ENCODE measurements around the gene POLR1H.

The POLR1H gene

DNA sequence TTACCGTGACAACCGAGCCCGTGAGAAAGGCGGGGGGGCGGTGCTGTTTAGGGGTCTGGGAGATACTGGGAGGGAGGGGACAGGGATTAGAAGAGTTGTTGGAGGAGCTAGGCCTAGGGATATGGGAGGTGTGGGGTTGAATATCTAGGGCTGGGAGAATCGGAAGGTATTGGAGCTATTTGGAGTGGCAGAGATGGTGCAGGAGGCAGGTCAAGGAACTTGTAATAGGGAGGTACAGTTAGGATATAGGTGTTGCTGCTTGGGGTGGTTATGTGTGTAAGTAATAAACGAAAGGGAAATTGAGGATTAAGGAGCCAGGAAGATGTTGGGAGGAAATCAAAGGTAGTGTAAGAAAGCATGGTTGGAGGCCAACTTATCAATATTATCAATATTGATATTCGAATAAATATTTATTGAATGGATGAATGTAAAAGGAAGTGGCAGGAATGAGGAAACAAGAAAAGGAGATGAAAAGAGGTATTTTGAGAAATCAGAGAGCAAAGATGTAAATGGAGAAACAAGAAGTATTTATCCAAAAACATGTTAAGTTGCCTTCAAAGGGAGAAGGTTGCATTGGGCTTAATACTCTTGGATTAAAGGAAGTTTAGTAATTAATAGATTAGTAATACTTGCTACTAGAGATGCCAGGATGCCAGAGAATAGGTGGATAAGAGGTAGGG, 6.5 kb downstream of the POLR1H start:
- peak overlapping the region; percentile 93 for H3K4me3 ChIP-seq (ENCODE audit: control insufficient read depth, low read depth, low read length)
- no peak for DNase-seq (ENCODE audit: low read depth)
- TF ChIP-seq, protein P1, sequence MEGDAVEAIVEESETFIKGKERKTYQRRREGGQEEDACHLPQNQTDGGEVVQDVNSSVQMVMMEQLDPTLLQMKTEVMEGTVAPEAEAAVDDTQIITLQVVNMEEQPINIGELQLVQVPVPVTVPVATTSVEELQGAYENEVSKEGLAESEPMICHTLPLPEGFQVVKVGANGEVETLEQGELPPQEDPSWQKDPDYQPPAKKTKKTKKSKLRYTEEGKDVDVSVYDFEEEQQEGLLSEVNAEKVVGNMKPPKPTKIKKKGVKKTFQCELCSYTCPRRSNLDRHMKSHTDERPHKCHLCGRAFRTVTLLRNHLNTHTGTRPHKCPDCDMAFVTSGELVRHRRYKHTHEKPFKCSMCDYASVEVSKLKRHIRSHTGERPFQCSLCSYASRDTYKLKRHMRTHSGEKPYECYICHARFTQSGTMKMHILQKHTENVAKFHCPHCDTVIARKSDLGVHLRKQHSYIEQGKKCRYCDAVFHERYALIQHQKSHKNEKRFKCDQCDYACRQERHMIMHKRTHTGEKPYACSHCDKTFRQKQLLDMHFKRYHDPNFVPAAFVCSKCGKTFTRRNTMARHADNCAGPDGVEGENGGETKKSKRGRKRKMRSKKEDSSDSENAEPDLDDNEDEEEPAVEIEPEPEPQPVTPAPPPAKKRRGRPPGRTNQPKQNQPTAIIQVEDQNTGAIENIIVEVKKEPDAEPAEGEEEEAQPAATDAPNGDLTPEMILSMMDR (conservative IDR thresholded peaks at IDR 0.05; ENCODE audit: control insufficient read depth, insufficient read depth, low read depth, low read length): no peak

GRCh38 chr6:30071081-30071818, 10.2 kb downstream of the POLR1H start:
- peak; percentile 47 for DNase-seq (ENCODE audit: low read depth)
- TF ChIP-seq, protein P1 (conservative IDR thresholded peaks at IDR 0.05; ENCODE audit: control insufficient read depth, insufficient read depth, low read depth, low read length): no peak
- H3K4me3 ChIP-seq (ENCODE audit: control insufficient read depth, low read depth, low read length): no peak overlapping the region

GRCh38 chr6:30071858-30072257, 10.8 kb downstream of the POLR1H start:
- H3K4me3 ChIP-seq (ENCODE audit: control insufficient read depth, low read depth, low read length): no peak overlapping the region
- no peak for DNase-seq (ENCODE audit: low read depth)
- TF ChIP-seq, protein P1 (conservative IDR thresholded peaks at IDR 0.05; ENCODE audit: control insufficient read depth, insufficient read depth, low read depth, low read length): no peak

GRCh38 chr6:30073489-30074235, 12.6 kb downstream of the POLR1H start:
- no peak overlapping the region for H3K4me3 ChIP-seq (ENCODE audit: control insufficient read depth, low read depth, low read length)
- DNase-seq (ENCODE audit: low read depth): no peak
- TF ChIP-seq, protein P1 (conservative IDR thresholded peaks at IDR 0.05; ENCODE audit: control insufficient read depth, insufficient read depth, low read depth, low read length): no peak

- DNase-seq (ENCODE audit: low read depth): no peak
- TF ChIP-seq, protein P1 (conservative IDR thresholded peaks at IDR 0.05; ENCODE audit: control insufficient read depth, insufficient read depth, low read depth, low read length): no peak
- H3K4me3 ChIP-seq (ENCODE audit: control insufficient read depth, low read depth, low read length): no peak overlapping the region
These were observed 13.4 kb downstream of the POLR1H start for GRCh38 chr6:30074331-30075093.
